ENCODE data around the gene CDC45.

- TF ChIP-seq CTCF (IDR thresholded peaks at IDR 0.05), result no peak
- no peak for TF ChIP-seq POLR2A (IDR thresholded peaks at IDR 0.05)
Observed at GRCh38 chr22:19482297-19482696, 2.6 kb downstream of the CDC45 start.
